ENCODE results near the gene TRIM13. TPM values are rescaled to one million over a fixed set of nuclear protein-coding genes. Genes with fewer than 3 reads are reported as not detected.
A peak's percentile ranks its signal among the peaks of the same experiment; 100 is the strongest.
"Not testable (repeated sequence)": the region's sequence is repeated elsewhere in the genome, so short reads cannot be mapped to it uniquely, and the experiment has no call there.

The TRIM13 gene
- 12.2 and 13.2 TPM in 2 replicates for total RNA-seq

GRCh38 chr13:49996951-49997895, at the start of gene TRIM13:
Gene TRIM13, plus strand, starts transcription at chr13:49997042. Its CDS starts 14,899 bp downstream, at chr13:50011941.
- H3K4me3 ChIP-seq (ENCODE audit: low read depth, low read length), result peak within 1 kb of the TSS; percentile 91
- peak; percentile 79 for TF ChIP-seq CTCF (conservative IDR thresholded peaks at IDR 0.05; ENCODE audit: low read depth, low read length)
- DNase-seq (ENCODE audit: low read depth), result peak; percentile 46

GRCh38 chr13:49948777-49949270, 48.0 kb upstream of the TRIM13 start:
- not testable (repeated sequence) for DNase-seq (ENCODE audit: low read depth); H3K4me3 ChIP-seq (ENCODE audit: low read depth, low read length)

- no peak for TF ChIP-seq CTCF (conservative IDR thresholded peaks at IDR 0.05; ENCODE audit: low read depth, low read length)
- no peak for DNase-seq (ENCODE audit: low read depth)
- no peak overlapping the region for H3K4me3 ChIP-seq (ENCODE audit: low read depth, low read length)
Observed at GRCh38 chr13:49951754-49952535, 44.9 kb upstream of the TRIM13 start.

GRCh38 chr13:49953560-49953959, 43.3 kb upstream of the TRIM13 start:
- TF ChIP-seq CTCF (conservative IDR thresholded peaks at IDR 0.05; ENCODE audit: low read depth, low read length), result no peak
- no peak overlapping the region for H3K4me3 ChIP-seq (ENCODE audit: low read depth, low read length)
- DNase-seq (ENCODE audit: low read depth), result no peak

GRCh38 chr13:49954674-49955455, 42.0 kb upstream of the TRIM13 start:
- no peak for TF ChIP-seq CTCF (conservative IDR thresholded peaks at IDR 0.05; ENCODE audit: low read depth, low read length)
- H3K4me3 ChIP-seq (ENCODE audit: low read depth, low read length), result no peak overlapping the region
- no peak for DNase-seq (ENCODE audit: low read depth)

GRCh38 chr13:49956131-49956530, 40.7 kb upstream of the TRIM13 start:
- no peak for DNase-seq (ENCODE audit: low read depth)
- H3K4me3 ChIP-seq (ENCODE audit: low read depth, low read length), result no peak overlapping the region
- TF ChIP-seq CTCF (conservative IDR thresholded peaks at IDR 0.05; ENCODE audit: low read depth, low read length), result no peak

Measured in epithelial cell of proximal tubule (primary cell).